Forelimb muscle (tissue), 1 donor: ENCODE results near the gene GADL1. TPM values are rescaled to one million over a fixed set of nuclear protein-coding genes. Genes with fewer than 3 reads are reported as not detected.

Experiments used
- DNase-seq: peaks from one replicate; pipeline ENCODE4 v3.0.0-alpha.2; 2013; ENCODE audit warnings: low read depth
- polyA plus RNA-seq: library from polyadenylated mRNA; unstranded; fragments of 120-200 nt; gene quantifications from one replicate; pipeline ENCODE4 v1.2.1, GENCODE V29; 2013; ENCODE audit not compliant: insufficient read length

Gene GADL1
- polyA plus RNA-seq, 1 donor, result 28.7 TPM

- no peak for DNase-seq
These were observed 169.6 kb downstream of the GADL1 start for GRCh38 chr3:30724863-30725262.

- no peak for DNase-seq
These were observed 171.2 kb downstream of the GADL1 start for GRCh38 chr3:30723211-30723610.

GRCh38 chr3:30721314-30721634 is 173.2 kb downstream of the GADL1 start:
- no peak for DNase-seq

- DNase-seq, result no peak
These were observed 173.7 kb downstream of the GADL1 start for GRCh38 chr3:30720586-30721313.

- DNase-seq, result no peak
These were observed 174.9 kb downstream of the GADL1 start for GRCh38 chr3:30719536-30719935.

GRCh38 chr3:30713885-30714503 is 180.5 kb downstream of the GADL1 start:
- DNase-seq, result no peak

- DNase-seq, result no peak
These were observed 181.5 kb downstream of the GADL1 start for GRCh38 chr3:30712991-30713390.

GRCh38 chr3:30711867-30712266 is 182.6 kb downstream of the GADL1 start:
- no peak for DNase-seq

- no peak for DNase-seq
These were observed 183.3 kb downstream of the GADL1 start for GRCh38 chr3:30711151-30711550.

GRCh38 chr3:30710017-30710416 is 184.4 kb downstream of the GADL1 start:
- DNase-seq, result no peak

GRCh38 chr3:30708472-30708871 is 186.0 kb downstream of the GADL1 start:
- no peak for DNase-seq

- DNase-seq, result no peak
These were observed 186.6 kb downstream of the GADL1 start for GRCh38 chr3:30707825-30708224.

GRCh38 chr3:30704931-30705890 is 189.2 kb downstream of the GADL1 start:
- DNase-seq, result no peak

GRCh38 chr3:30702828-30703397 is 191.5 kb downstream of the GADL1 start:
- DNase-seq, result no peak

- no peak for DNase-seq
These were observed 192.2 kb downstream of the GADL1 start for GRCh38 chr3:30702038-30702827.

- no peak for DNase-seq
These were observed 193.6 kb downstream of the GADL1 start for GRCh38 chr3:30700702-30701321.

GRCh38 chr3:30699927-30700326 is 194.5 kb downstream of the GADL1 start:
- no peak for DNase-seq

GRCh38 chr3:30698549-30698948 is 195.9 kb downstream of the GADL1 start:
- DNase-seq, result no peak

GRCh38 chr3:30696896-30697295 is 197.6 kb downstream of the GADL1 start:
- no peak for DNase-seq

- DNase-seq, result no peak
These were observed 198.1 kb downstream of the GADL1 start for GRCh38 chr3:30696403-30696819.
